Ovary (tissue), 10 donors: ENCODE measurements around the gene SPATA18. TPM values are rescaled to one million over a fixed set of nuclear protein-coding genes. Genes with fewer than 3 reads are reported as not detected.

Experiments used
- DNase-seq, 5 donors: peaks; one replicate each; pipeline ENCODE4 v3.0.0-alpha.2; 2019 to 2020
- H3K27ac ChIP-seq, 2 donors: fragments of 200-600 bp; one replicate each; pipeline versions ENCODE4 v1.5.1 to v1.8.0; 2019 to 2022
- H3K27me3 ChIP-seq: fragments of 200-600 bp; one replicate; pipeline ENCODE4 v1.8.0; 2022
- H3K36me3 ChIP-seq: fragments of 200-600 bp; sonication (generic); one replicate; pipeline ENCODE4 v1.5.1; 2019
- H3K4me1 ChIP-seq: one replicate; pipeline ENCODE4 v1.8.1; 2013; ENCODE audit warnings: mild to moderate bottlenecking, moderate library complexity; ENCODE audit not compliant: insufficient read depth
- H3K4me3 ChIP-seq: fragments of 200-600 bp; sonication (generic); one replicate; pipeline ENCODE4 v1.5.1; 2017
- H3K9me3 ChIP-seq, 2 donors: fragments of 200-600 bp in 1 of 2; sonication (generic) in 1 of 2; one replicate each; pipeline versions ENCODE4 v1.5.1 to v1.8.1; 2013 to 2019; ENCODE audit warnings: mild to moderate bottlenecking in 1 of 2, moderate library complexity in 1 of 2
- EP300 ChIP-seq: sonication (generic); formaldehyde crosslinking; IDR thresholded peaks from one replicate; pipeline ENCODE4 v1.6.1; 2017; ENCODE audit warnings: antibody characterized with exemption
- POLR2A ChIP-seq: fragments of 450-650 bp; IDR thresholded peaks from one replicate; pipeline ENCODE4 v1.6.1; 2017; ENCODE audit warnings: antibody characterized with exemption, mild to moderate bottlenecking, moderate library complexity
- WGBS, 3 donors: extraction: QIAGEN DNeasy Blood & Tissue Kit in 1 of 3; methylation state at CpG; one replicate each; pipeline versions ENCODE4 v1.1.5 to v1.1.7; 2013 to 2017; 5-methylcytosine and 5-hydroxymethylcytosine counted together
- intact Hi-C, 4 donors: fragments of 100-400 bp; cut with DNase I; formaldehyde crosslinking; loops; one replicate each; pipeline versions ENCODE4 v1.11.0 to v1.15.1; 2022 to 2023
- long read RNA-seq, 3 donors: library from polyadenylated mRNA in 2 of 3; unstranded in 2 of 3; transcript quantifications; one replicate each; pipeline ENCODE4 v2.0.0 and lab custom pipeline, GENCODE V29; 2021 to 2026
- polyA plus RNA-seq, 2 donors: library from polyadenylated mRNA; stranded (reverse); fragments of 200-250 nt in 1 of 2; fragments of 350-450 nt in 1 of 2; fragmentation: Illumina TruSeq in 1 of 2; extraction: RNeasy Lipid Tissue Mini Kit (QIAGEN cat#74804) in 1 of 2; gene quantifications; one replicate each; pipeline ENCODE4 v1.2.3, GENCODE V29; 2013 to 2014
- total RNA-seq, 7 donors: library from RNA; depleted of rRNA in 2 of 7; stranded (reverse); fragments of >200 nt in 2 of 7; fragmentation: NEBNext Ultra II Directional in 3 of 7; extraction: Animal tissue kit (Norgen Biotek cat#: 25700) in 3 of 7; gene quantifications; one replicate each; pipeline versions ENCODE4 v1.1.0 to v1.2.4, GENCODE V29; 2016 to 2023
- TF ChIP-seq, protein P1 (sequence below), 3 donors: fragments of 450-650 bp in 2 of 3; fragments of 200-600 bp in 1 of 3; IDR thresholded peaks; one replicate each; pipeline versions ENCODE4 v1.5.1 to v1.8.0; 2016 to 2022; ENCODE audit warnings: antibody characterized with exemption in 3 of 3, mild to moderate bottlenecking in 1 of 3
- donor health status: DM: no; HTN: no; CAD: no; lungs with moderate emphysema.
- donor health status: DM: no; HTN: no; CAD: no.
- donor health status: Bipolar disorder and iron deficiency.
- donor health status: DM: yes; HTN: yes; CAD: no.
- donor health status: DM: no; HTN: no; CAD: no.
- donor health status: DM: yes; HTN: yes; CAD: no.

Gene SPATA18, protein sequence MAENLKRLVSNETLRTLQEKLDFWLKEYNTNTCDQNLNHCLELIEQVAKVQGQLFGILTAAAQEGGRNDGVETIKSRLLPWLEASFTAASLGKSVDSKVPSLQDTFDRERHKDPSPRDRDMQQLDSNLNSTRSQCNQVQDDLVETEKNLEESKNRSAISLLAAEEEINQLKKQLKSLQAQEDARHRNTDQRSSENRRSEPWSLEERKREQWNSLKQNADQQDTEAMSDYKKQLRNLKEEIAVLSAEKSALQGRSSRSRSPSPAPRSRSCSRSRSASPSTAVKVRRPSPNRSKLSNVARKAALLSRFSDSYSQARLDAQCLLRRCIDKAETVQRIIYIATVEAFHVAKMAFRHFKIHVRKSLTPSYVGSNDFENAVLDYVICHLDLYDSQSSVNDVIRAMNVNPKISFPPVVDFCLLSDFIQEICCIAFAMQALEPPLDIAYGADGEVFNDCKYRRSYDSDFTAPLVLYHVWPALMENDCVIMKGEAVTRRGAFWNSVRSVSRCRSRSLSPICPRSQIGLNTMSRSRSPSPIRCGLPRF
- total RNA-seq: 10 to 100 TPM in 1 of 7 donors, 1 to 10 TPM in 6; 1.3 to 40.6 (median 7.6) TPM
- 1 to 10 TPM in 1 of 2 donors, under 1 TPM in 1; 0.77 to 4.8 TPM for polyA plus RNA-seq
- long read RNA-seq, donor 1, full-length matches to known transcripts: 1 of 3 reads
- long read RNA-seq, donor 1, partial matches to known transcripts: 0 of 3 reads
- long read RNA-seq, donor 1, other reads (novel, unspliced or antisense): 2 of 3 reads
- long read RNA-seq, donor 2, full-length matches to known transcripts: 1 of 1 reads
- long read RNA-seq, donor 2, partial matches to known transcripts: 0 of 1 reads
- long read RNA-seq, donor 2, other reads (novel, unspliced or antisense): 0 of 1 reads
- long read RNA-seq, donor 3, full-length matches to known transcripts: 4 of 8 reads
- long read RNA-seq, donor 3, partial matches to known transcripts: 0 of 8 reads
- long read RNA-seq, donor 3, other reads (novel, unspliced or antisense): 4 of 8 reads

DNA sequence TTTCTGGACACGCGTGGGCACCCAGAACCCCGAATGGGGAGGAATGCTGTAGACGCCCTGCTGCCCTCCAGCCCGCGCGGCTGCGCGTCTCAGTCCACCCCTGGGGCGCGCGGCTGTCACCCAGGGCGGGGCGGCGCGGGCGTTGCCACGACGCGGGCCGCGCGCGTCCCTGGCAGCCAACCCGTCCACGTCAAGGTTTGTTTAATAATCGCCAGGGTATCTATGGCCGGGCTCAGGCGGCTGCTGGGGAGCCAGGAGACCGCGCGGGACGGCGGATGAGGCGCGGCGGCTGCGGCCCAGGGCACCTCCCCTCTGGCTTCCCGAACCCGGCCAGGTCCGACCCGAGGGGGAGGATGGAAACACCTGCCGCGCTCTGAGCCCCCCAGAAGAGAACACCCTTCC, at the start of gene SPATA18:
Gene SPATA18, plus strand, starts transcription at position 92 of the 402 bp plus-strand sequence. CDS start 401 bp downstream, outside the sequence.
- H3K4me1 ChIP-seq: no peaks in the 10 kb centered on the region
- peak within 1 kb of the TSS in 1 of 2 donors; percentile 29 for H3K27ac ChIP-seq
- peak within 1 kb of the TSS; percentile 47 for H3K4me3 ChIP-seq
- TF ChIP-seq EP300: no peak
- TF ChIP-seq, protein P1, sequence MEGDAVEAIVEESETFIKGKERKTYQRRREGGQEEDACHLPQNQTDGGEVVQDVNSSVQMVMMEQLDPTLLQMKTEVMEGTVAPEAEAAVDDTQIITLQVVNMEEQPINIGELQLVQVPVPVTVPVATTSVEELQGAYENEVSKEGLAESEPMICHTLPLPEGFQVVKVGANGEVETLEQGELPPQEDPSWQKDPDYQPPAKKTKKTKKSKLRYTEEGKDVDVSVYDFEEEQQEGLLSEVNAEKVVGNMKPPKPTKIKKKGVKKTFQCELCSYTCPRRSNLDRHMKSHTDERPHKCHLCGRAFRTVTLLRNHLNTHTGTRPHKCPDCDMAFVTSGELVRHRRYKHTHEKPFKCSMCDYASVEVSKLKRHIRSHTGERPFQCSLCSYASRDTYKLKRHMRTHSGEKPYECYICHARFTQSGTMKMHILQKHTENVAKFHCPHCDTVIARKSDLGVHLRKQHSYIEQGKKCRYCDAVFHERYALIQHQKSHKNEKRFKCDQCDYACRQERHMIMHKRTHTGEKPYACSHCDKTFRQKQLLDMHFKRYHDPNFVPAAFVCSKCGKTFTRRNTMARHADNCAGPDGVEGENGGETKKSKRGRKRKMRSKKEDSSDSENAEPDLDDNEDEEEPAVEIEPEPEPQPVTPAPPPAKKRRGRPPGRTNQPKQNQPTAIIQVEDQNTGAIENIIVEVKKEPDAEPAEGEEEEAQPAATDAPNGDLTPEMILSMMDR (IDR thresholded peaks at IDR 0.05): no peak
- no peak for TF ChIP-seq POLR2A
- H3K9me3 ChIP-seq: peaks cover 0 to 9% of the 10 kb centered on the region in 2 donors
- H3K27me3 ChIP-seq: no peaks in the 10 kb centered on the region
- H3K36me3 ChIP-seq: no peaks in the 10 kb centered on the region
- peak in 4 of 5 donors; percentile 18 to 34 (median 23) for DNase-seq
- intact Hi-C loops: no loop called here
- 0 to 1% (median 1%) methylated on average over 39 to 44 of the region's 44 CpGs for WGBS, 3 donors

DNA sequence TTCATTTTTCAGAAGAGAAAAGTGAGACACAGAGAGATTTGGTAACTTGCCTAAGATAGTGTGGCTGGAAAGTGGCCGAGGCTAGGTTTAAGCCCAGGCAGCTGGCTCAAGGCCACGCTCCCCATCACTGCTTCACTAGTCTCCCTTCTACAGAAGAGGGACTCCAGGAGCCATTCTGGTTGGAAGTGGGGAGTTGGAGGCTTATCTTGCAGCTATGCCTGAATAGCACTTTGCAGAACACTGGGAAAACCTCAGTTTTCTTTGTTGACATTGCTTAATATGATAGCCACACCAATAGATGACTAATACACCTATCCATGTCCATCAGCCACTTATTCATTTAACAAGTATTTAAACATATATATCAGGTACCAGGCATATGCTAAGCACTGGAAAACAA, 49.5 kb upstream of the SPATA18 start:
- no peaks in the 10 kb centered on the region for H3K4me1 ChIP-seq
- intact Hi-C loops: no loop called here
- no peak for DNase-seq
- H3K36me3 ChIP-seq: no peaks in the 10 kb centered on the region
- WGBS, 3 donors: 68 to 81% (median 80%) methylated on average over 2 of the region's 2 CpGs
- TF ChIP-seq POLR2A: no peak
- TF ChIP-seq, protein P1 (IDR thresholded peaks at IDR 0.05): no peak
- TF ChIP-seq EP300: no peak
- no peaks in the 10 kb centered on the region for H3K27me3 ChIP-seq
- no peak overlapping the region for H3K27ac ChIP-seq
- H3K9me3 ChIP-seq: no peaks in the 10 kb centered on the region
- no peak overlapping the region for H3K4me3 ChIP-seq

DNA sequence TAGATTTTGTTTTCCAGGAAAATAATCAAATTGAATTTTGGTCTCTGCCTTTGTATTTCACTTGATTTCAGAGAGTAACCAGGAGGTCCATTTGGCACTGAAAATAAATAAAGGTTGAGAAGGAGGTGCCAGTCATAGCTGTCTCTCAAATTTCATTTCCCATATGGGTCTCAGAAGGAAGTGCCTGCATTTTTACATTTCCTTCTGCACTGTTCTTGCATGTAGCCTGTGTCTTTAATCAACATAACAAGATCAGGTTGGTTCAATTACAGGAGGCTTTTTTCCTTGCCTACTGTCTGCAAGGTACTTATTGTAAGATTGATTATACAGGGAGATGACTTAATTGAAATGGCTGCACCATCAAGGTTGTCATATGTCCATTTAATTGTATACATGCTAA, 46.7 kb upstream of the SPATA18 start:
- Histone ChIP-seq H3K4me1 (no peaks in the 10 kb centered on the region), H3K4me3 (no peak overlapping the region), H3K36me3 (no peaks in the 10 kb centered on the region), H3K27me3 (no peaks in the 10 kb centered on the region), H3K27ac (no peak overlapping the region), H3K9me3 (no peaks in the 10 kb centered on the region)
- DNase-seq: no peak
- intact Hi-C loops: no loop called here
- TF ChIP-seq EP300 (no peak), POLR2A (no peak)
- TF ChIP-seq, protein P1 (IDR thresholded peaks at IDR 0.05): no peak

DNA sequence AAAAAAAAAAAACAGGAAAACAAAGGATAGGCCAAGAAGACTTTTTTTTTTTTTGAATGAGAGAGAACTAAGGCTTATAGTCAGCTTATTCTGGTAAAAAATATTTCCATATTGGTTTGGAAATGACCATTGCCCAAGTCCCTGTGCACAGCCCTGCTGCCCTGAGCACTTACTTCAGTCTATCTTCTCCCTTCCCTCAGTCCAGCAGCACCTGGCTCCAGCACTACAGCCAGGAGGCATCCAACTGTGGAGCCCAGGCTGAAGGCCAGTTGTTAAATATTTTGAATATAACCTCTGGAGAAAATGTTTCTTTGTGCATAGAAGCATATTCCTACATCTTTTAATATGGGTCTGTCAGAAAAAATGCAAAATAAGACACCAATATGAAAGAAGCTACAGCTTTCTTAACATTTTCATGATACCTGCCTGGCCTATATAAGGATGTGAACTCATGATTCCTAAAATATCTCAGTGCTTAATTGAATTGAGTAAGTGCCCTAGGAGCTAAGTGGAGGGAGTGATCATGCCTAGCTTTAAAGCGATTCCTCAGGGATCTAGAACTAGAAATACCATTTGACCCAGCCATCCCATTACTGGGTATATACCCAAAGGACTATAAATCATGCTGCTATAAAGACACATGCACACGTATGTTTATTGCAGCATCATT, 45.4 kb upstream of the SPATA18 start:
- H3K4me1 ChIP-seq: no peaks in the 10 kb centered on the region
- no peak for DNase-seq
- WGBS, 3 donors: 92 to 100% (median 96%) methylated on average over 1 to 2 of the region's 2 CpGs
- no peak for TF ChIP-seq POLR2A
- TF ChIP-seq, protein P1 (IDR thresholded peaks at IDR 0.05): no peak
- TF ChIP-seq EP300: no peak
- intact Hi-C loops: no loop called here
- H3K36me3 ChIP-seq: no peaks in the 10 kb centered on the region
- H3K9me3 ChIP-seq: no peaks in the 10 kb centered on the region
- H3K27me3 ChIP-seq: no peaks in the 10 kb centered on the region
- no peak overlapping the region for H3K27ac ChIP-seq
- H3K4me3 ChIP-seq: no peak overlapping the region
